GM23248 (cell line): ENCODE data around the gene NARF.

ENCODE experiments used
- EZH2 ChIP-seq: fragments of 200-600 bp; sonication (generic); IDR thresholded peaks from 2 replicates; pipeline ENCODE4 v1.6.1; 2018; ENCODE audit warnings: antibody characterized with exemption, mild to moderate bottlenecking; ENCODE audit not compliant: insufficient read depth, poor library complexity, severe bottlenecking
- EZH2phosphoT487 ChIP-seq: fragments of 200-600 bp; sonication (generic); IDR thresholded peaks from 2 replicates; pipeline ENCODE4 v1.6.1; 2018; ENCODE audit warnings: antibody characterized with exemption, moderate library complexity, mild to moderate bottlenecking, low read depth; ENCODE audit not compliant: insufficient read depth

GRCh38 chr17:82529914-82530300 is 71.4 kb downstream of the NARF start:
- no peak for TF ChIP-seq EZH2phosphoT487
- TF ChIP-seq EZH2: no peak
